Measurements from ENCODE around the gene HMX3. TPM values are rescaled to one million over a fixed set of nuclear protein-coding genes. Genes with fewer than 3 reads are reported as not detected.

Gene HMX3
- total and polyA plus RNA-seq, 2 of the 13 experiments (the other 11 are each of a cell fraction or from before 2014, with no cell fraction given), result not detected

DNA sequence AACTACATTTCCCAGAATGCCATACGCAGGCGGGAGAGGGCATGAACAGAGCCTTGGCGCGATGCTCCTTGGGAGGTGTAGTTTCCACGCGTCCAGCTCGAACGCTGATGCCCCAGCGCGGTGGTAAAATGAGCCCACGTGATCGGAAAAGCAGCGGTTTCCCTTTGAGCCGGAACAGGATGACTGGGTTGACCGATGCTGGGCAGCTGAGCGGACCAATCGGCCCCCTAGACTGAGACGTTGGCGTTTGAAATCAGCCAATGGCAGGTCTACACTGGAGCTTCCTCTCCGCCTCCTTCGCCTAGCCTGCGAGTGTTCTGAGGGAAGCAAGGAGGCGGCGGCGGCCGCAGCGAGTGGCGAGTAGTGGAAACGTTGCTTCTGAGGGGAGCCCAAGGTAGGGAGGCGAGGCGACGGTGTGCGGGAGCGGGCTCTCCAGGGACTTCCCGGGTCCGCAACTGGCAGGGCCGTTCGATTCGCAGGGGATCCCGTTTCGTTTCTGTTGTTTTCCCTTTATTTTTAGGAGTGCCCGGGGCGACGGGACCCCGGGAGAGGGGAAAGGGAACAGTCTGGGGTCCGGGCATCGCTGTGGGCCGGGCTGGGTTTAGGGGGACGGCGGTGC, 18.4 kb downstream of the HMX3 start, which contains the start of gene BUB3 (continued):
- TF ChIP-seq, protein P1, sequence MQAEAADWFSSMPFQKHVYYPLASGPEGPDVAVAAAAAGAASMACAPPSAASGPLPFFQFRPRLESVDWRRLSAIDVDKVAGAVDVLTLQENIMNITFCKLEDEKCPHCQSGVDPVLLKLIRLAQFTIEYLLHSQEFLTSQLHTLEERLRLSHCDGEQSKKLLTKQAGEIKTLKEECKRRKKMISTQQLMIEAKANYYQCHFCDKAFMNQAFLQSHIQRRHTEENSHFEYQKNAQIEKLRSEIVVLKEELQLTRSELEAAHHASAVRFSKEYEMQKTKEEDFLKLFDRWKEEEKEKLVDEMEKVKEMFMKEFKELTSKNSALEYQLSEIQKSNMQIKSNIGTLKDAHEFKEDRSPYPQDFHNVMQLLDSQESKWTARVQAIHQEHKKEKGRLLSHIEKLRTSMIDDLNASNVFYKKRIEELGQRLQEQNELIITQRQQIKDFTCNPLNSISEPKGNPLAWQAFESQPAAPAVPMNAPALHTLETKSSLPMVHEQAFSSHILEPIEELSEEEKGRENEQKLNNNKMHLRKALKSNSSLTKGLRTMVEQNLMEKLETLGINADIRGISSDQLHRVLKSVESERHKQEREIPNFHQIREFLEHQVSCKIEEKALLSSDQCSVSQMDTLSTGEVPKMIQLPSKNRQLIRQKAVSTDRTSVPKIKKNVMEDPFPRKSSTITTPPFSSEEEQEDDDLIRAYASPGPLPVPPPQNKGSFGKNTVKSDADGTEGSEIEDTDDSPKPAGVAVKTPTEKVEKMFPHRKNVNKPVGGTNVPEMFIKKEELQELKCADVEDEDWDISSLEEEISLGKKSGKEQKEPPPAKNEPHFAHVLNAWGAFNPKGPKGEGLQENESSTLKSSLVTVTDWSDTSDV (CRISPR knock-in tag; IDR thresholded peaks at IDR 0.05), result no peak
- TF ChIP-seq MAF1 (CRISPR knock-in tag; IDR thresholded peaks at IDR 0.05; ENCODE audit: borderline replicate concordance) (no peak), ZNF496 (CRISPR knock-in tag; IDR thresholded peaks at IDR 0.05; ENCODE audit: insufficient replicate concordance) (no peak), TAF1 (CRISPR knock-in tag; IDR thresholded peaks at IDR 0.05) (peak; percentile 86), ZFP62 (CRISPR knock-in tag; IDR thresholded peaks at IDR 0.05) (no peak; the same call in 1 of the 2 replicates), TBP (CRISPR knock-in tag; IDR thresholded peaks at IDR 0.05) (0 out of 2 replicates have a peak, but pooled peaks have one; percentile 53), HNF4A (CRISPR knock-in tag; IDR thresholded peaks at IDR 0.05) (peak; percentile 31; the same call in 1 of the 2 replicates), HMG20A (CRISPR knock-in tag; IDR thresholded peaks at IDR 0.05; ENCODE audit: borderline replicate concordance) (no peak), XBP1 (CRISPR knock-in tag; IDR thresholded peaks at IDR 0.05) (no peak), RAD51 (IDR thresholded peaks at IDR 0.05; ENCODE audit: borderline replicate concordance) (peak; percentile 92), ISX (CRISPR knock-in tag; conservative IDR thresholded peaks at IDR 0.05) (no peak), AKAP8 (CRISPR knock-in tag; IDR thresholded peaks at IDR 0.05) (no peak), YEATS2 (CRISPR knock-in tag; IDR thresholded peaks at IDR 0.05; ENCODE audit: borderline replicate concordance) (peak; percentile 88), ZNF468 (CRISPR knock-in tag; IDR thresholded peaks at IDR 0.05) (no peak), IRX3 (CRISPR knock-in tag; IDR thresholded peaks at IDR 0.05; ENCODE audit: borderline replicate concordance, low read depth) (0 out of 2 replicates have a peak, but pooled peaks have one; percentile 24), KDM1A (CRISPR knock-in tag; IDR thresholded peaks at IDR 0.05) (no peak), ZNF598 (CRISPR knock-in tag; IDR thresholded peaks at IDR 0.05; ENCODE audit: borderline replicate concordance) (no peak)
- TF ChIP-seq, protein P2, sequence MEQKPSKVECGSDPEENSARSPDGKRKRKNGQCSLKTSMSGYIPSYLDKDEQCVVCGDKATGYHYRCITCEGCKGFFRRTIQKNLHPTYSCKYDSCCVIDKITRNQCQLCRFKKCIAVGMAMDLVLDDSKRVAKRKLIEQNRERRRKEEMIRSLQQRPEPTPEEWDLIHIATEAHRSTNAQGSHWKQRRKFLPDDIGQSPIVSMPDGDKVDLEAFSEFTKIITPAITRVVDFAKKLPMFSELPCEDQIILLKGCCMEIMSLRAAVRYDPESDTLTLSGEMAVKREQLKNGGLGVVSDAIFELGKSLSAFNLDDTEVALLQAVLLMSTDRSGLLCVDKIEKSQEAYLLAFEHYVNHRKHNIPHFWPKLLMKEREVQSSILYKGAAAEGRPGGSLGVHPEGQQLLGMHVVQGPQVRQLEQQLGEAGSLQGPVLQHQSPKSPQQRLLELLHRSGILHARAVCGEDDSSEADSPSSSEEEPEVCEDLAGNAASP (CRISPR knock-in tag; IDR thresholded peaks at IDR 0.05; ENCODE audit: borderline replicate concordance), result peak; percentile 11
- TF ChIP-seq, protein P3, sequence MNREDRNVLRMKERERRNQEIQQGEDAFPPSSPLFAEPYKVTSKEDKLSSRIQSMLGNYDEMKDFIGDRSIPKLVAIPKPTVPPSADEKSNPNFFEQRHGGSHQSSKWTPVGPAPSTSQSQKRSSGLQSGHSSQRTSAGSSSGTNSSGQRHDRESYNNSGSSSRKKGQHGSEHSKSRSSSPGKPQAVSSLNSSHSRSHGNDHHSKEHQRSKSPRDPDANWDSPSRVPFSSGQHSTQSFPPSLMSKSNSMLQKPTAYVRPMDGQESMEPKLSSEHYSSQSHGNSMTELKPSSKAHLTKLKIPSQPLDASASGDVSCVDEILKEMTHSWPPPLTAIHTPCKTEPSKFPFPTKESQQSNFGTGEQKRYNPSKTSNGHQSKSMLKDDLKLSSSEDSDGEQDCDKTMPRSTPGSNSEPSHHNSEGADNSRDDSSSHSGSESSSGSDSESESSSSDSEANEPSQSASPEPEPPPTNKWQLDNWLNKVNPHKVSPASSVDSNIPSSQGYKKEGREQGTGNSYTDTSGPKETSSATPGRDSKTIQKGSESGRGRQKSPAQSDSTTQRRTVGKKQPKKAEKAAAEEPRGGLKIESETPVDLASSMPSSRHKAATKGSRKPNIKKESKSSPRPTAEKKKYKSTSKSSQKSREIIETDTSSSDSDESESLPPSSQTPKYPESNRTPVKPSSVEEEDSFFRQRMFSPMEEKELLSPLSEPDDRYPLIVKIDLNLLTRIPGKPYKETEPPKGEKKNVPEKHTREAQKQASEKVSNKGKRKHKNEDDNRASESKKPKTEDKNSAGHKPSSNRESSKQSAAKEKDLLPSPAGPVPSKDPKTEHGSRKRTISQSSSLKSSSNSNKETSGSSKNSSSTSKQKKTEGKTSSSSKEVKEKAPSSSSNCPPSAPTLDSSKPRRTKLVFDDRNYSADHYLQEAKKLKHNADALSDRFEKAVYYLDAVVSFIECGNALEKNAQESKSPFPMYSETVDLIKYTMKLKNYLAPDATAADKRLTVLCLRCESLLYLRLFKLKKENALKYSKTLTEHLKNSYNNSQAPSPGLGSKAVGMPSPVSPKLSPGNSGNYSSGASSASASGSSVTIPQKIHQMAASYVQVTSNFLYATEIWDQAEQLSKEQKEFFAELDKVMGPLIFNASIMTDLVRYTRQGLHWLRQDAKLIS (CRISPR knock-in tag; IDR thresholded peaks at IDR 0.05), result 0 out of 2 replicates have a peak, but pooled peaks have one; percentile 51
- TF ChIP-seq, protein P4, sequence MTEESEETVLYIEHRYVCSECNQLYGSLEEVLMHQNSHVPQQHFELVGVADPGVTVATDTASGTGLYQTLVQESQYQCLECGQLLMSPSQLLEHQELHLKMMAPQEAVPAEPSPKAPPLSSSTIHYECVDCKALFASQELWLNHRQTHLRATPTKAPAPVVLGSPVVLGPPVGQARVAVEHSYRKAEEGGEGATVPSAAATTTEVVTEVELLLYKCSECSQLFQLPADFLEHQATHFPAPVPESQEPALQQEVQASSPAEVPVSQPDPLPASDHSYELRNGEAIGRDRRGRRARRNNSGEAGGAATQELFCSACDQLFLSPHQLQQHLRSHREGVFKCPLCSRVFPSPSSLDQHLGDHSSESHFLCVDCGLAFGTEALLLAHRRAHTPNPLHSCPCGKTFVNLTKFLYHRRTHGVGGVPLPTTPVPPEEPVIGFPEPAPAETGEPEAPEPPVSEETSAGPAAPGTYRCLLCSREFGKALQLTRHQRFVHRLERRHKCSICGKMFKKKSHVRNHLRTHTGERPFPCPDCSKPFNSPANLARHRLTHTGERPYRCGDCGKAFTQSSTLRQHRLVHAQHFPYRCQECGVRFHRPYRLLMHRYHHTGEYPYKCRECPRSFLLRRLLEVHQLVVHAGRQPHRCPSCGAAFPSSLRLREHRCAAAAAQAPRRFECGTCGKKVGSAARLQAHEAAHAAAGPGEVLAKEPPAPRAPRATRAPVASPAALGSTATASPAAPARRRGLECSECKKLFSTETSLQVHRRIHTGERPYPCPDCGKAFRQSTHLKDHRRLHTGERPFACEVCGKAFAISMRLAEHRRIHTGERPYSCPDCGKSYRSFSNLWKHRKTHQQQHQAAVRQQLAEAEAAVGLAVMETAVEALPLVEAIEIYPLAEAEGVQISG (CRISPR knock-in tag; IDR thresholded peaks at IDR 0.05), result peak; percentile 95
